Measurements from ENCODE around the gene KRT2.
"Not testable (repeated sequence)": the region's sequence is repeated elsewhere in the genome, so short reads cannot be mapped to it uniquely, and the experiment has no call there.

Gene KRT2

DNA sequence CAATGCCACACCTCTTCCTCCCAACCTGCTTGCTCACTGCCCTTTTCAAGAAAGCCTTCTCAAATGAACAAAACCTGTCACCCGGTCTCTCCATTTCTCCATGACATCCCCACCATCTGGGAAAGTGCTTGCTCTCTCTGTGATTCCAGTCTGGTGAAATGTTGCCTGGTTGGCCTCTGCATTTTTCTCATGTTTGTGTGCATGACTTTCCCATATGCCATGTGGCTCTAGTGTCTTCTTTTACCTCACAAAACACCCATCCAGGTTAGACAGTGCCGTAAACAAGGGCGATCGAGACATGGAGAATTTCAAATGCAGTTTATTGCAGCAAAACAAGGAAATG, 22.4 kb upstream of the KRT2 start:
- TF ChIP-seq, protein P1, sequence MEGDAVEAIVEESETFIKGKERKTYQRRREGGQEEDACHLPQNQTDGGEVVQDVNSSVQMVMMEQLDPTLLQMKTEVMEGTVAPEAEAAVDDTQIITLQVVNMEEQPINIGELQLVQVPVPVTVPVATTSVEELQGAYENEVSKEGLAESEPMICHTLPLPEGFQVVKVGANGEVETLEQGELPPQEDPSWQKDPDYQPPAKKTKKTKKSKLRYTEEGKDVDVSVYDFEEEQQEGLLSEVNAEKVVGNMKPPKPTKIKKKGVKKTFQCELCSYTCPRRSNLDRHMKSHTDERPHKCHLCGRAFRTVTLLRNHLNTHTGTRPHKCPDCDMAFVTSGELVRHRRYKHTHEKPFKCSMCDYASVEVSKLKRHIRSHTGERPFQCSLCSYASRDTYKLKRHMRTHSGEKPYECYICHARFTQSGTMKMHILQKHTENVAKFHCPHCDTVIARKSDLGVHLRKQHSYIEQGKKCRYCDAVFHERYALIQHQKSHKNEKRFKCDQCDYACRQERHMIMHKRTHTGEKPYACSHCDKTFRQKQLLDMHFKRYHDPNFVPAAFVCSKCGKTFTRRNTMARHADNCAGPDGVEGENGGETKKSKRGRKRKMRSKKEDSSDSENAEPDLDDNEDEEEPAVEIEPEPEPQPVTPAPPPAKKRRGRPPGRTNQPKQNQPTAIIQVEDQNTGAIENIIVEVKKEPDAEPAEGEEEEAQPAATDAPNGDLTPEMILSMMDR (conservative IDR thresholded peaks at IDR 0.05; ENCODE audit: low read depth, low read length): no peak
- no peak overlapping the region for H3K4me3 ChIP-seq (ENCODE audit: low read length)
- DNase-seq (ENCODE audit: low read depth): no peak

DNA sequence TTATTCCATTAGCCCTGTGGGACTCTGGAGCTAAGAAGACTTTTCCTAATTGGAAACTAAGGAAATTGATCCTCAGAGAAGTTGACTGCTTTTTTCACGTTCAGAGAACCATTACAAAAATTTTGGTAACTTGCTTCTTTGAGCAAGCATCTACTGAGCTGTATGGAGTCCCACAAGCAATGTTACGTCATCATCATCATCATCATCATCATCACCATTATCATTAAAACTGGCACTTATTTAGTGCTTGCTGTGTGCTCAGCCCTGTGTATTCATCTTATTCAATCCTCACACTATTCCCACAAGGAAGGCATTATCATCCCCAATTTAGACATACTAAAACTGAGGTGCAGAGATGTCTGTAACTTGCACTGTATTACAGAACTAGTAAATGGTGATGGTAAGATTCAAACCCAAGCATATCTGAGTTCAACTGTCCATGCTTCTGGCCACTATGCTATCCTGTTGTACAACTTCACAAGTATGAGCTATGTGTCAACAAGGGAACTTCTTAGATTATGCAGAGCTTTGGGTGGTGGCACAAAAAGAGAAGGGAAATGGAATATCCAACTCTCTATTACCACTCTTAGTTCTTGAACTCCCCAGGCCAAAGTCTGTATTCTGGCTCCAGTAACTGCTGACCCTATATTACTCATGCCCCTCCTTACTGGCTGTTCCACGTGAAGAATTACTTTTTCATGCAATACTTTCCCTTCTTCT, 21.9 kb upstream of the KRT2 start:
- DNase-seq (ENCODE audit: low read depth): no peak
- TF ChIP-seq, protein P1 (conservative IDR thresholded peaks at IDR 0.05; ENCODE audit: low read depth, low read length): no peak
- H3K4me3 ChIP-seq (ENCODE audit: low read length): no peak overlapping the region

DNA sequence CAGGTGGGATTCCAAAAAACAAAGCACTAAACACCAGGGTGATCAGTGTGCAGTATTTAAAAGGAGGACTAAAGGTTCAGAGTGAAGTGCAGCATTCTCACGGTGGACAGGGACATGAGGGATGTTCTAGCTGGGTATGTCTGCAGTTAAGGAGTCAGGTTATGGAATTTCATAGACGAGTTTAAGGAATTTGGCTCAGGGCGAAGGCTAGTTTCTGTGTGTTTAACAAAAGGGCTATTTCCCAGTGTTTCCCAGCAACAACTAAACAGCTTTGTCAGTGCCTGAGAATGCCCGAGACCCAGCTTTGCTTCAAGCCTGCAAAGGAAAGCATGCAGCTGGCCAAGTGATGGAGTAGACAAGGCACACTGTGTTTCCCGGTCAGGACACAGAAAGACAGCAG, 21.2 kb upstream of the KRT2 start:
- TF ChIP-seq, protein P1 (conservative IDR thresholded peaks at IDR 0.05; ENCODE audit: low read depth, low read length): no peak
- H3K4me3 ChIP-seq (ENCODE audit: low read length): no peak overlapping the region
- DNase-seq (ENCODE audit: low read depth): no peak

DNA sequence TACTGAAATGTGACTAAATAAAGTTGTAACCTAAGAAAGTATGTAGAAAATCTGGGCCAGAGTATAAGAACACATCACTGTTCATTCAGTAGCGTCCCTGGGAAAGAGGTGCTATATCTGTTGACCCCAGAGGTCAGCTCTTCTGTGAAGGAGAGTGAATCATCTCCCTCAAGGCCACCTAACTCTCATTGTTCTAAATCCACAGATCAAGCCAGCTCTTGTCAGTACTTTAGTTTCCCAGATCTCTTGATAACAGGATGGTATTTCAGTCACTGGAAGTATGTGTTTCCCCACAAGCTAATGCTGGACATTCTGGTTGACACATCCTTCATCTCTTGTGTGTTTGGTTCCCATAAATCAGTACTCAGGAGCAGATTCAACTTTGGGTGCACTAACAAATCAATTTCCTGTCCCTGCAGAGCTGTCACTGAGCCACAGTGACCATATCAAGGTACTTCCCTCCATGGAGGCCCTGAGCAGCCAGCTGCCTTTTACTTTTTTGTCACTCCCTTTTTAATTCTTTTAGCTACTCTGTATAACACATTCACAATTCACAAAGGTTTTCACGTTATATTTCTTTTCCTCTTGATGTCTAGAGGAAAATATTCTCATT, 20.4 kb upstream of the KRT2 start:
- no peak for DNase-seq (ENCODE audit: low read depth)
- TF ChIP-seq, protein P1 (conservative IDR thresholded peaks at IDR 0.05; ENCODE audit: low read depth, low read length): no peak
- no peak overlapping the region for H3K4me3 ChIP-seq (ENCODE audit: low read length)

DNA sequence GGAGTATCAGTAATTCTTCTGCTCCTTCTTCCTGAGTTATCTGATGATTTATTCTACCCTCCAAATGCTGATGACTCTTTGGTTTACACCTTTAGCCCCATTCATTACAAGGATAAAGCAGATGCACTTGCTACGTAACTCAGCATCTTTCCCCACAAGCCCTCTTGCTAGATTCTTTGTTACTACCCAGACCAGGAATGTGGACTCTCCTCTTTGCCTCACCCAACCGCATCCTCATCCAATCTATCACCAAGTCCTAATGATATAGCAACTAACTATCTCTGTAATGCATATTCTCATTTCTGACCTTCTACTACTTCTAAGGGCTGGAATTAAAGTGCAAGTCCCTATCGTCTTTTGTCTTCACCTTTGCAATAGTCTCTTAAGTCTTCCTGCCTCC, 18.9 kb upstream of the KRT2 start:
- DNase-seq (ENCODE audit: low read depth): no peak
- no peak overlapping the region for H3K4me3 ChIP-seq (ENCODE audit: low read length)
- TF ChIP-seq, protein P1 (conservative IDR thresholded peaks at IDR 0.05; ENCODE audit: low read depth, low read length): no peak

DNA sequence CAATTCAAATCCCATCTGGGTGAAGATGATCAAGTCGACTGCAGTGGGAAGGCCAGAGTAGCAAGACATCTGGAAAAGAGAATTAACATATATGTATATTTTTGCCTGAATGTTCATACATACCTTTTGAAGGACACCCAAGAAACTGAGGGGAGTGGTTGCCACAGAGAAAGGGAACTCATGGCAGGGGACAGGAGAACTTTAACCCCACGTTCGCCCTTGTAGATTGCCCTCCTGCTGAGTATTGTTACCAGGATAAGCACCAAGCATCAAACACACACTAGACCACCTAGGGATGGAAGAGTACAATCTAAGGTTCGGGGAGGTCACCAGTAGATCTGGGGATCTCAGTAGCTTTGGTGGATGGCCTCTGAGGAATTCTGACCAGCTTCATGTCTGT, 18.5 kb upstream of the KRT2 start:
- no peak for DNase-seq (ENCODE audit: low read depth)
- TF ChIP-seq, protein P1 (conservative IDR thresholded peaks at IDR 0.05; ENCODE audit: low read depth, low read length): no peak
- no peak overlapping the region for H3K4me3 ChIP-seq (ENCODE audit: low read length)

DNA sequence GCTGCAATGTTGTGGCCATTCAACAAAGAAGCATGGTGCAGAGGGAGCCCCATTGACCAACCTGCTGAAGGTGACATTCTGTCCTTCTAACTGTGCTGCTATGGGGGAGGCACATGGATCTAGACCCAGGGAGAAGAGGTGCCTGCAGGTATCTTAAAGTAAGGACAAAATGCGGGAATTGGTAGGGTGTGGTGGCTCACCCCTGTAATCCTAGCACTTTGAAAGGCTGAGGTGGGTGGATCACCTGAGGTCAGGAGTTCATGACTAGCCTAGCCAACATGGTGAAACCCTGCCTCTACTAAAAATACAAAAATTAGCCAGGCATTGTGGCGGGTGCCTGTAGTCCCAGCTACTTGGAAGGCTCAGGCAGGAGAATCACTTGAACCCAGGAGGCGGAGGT, 17.9 kb upstream of the KRT2 start:
- not testable (repeated sequence) for H3K4me3 ChIP-seq (ENCODE audit: low read length); DNase-seq (ENCODE audit: low read depth)

Data from retinal pigment epithelial cell (primary cell).